NT2/D1 (cell line): ENCODE measurements around the gene SH2D1B.
A peak's percentile ranks its signal among the peaks of the same experiment; 100 is the strongest.
"Not testable (repeated sequence)": the region's sequence is repeated elsewhere in the genome, so short reads cannot be mapped to it uniquely, and the experiment has no call there.

Experiments
- DNase-seq: peaks from one replicate; pipeline ENCODE4 v3.0.0-alpha.2; 2011; ENCODE audit warnings: low read depth, low spot score
- H3K27me3 ChIP-seq: 2 replicates; pipeline ENCODE4 v1.6.0; 2011; ENCODE audit warnings: mild to moderate bottlenecking; ENCODE audit not compliant: insufficient read length, insufficient read depth
- H3K36me3 ChIP-seq: 2 replicates; pipeline ENCODE4 v1.6.1; 2011; ENCODE audit warnings: mild to moderate bottlenecking, low read length, mixed read lengths; ENCODE audit not compliant: insufficient read depth, insufficient read length
- H3K4me1 ChIP-seq: 2 replicates; pipeline ENCODE4 v1.5.1; 2011; ENCODE audit not compliant: insufficient read depth, insufficient read length
- H3K4me3 ChIP-seq: 2 replicates; pipeline ENCODE4 v1.5.1; 2011; ENCODE audit warnings: low read depth; ENCODE audit not compliant: insufficient read length
- H3K9ac ChIP-seq: 2 replicates; pipeline ENCODE4 v1.6.0; 2011; ENCODE audit warnings: low read depth; ENCODE audit not compliant: insufficient read length
- H3K9me3 ChIP-seq: 2 replicates; pipeline ENCODE4 v1.5.1; 2011; ENCODE audit warnings: mild to moderate bottlenecking, low read length; ENCODE audit not compliant: insufficient read depth
- SUZ12 ChIP-seq: IDR thresholded peaks from 2 replicates; pipeline ENCODE4 v1.6.1; 2011; ENCODE audit not compliant: insufficient read length, insufficient read depth; ENCODE audit errors: extremely low read depth
- YY1 ChIP-seq: IDR thresholded peaks from 2 replicates; pipeline ENCODE4 v1.6.1; 2011; ENCODE audit not compliant: insufficient read length, insufficient read depth
- ZNF274 ChIP-seq: IDR thresholded peaks from 2 replicates; pipeline ENCODE4 v1.6.1; 2011; ENCODE audit warnings: mild to moderate bottlenecking, low read depth, low read length

Gene SH2D1B

DNA sequence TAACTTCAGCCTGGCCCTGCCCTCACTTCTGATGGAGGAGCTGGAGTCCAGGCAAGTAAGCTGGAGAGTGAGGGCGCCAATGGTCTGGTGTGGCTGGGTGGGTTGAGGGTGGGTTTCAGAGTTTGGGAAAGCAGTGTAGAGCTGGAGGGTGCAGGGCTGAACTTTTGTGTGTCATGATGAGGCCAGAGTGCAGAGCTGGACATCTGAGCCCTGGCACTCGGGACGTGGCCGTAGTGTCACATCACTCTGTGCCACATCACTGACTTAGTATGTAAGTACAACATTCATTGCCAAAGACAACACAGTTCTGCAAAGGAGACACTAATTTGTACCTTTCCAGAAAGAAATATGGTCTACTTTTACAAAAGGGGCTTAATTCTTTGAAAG lies 51.1 kb downstream of the SH2D1B start:
- Histone ChIP-seq H3K36me3 (peaks cover 32% of the 10 kb centered on the region), H3K4me1 (peaks cover 2% of the 10 kb centered on the region), H3K9me3 (no peaks in the 10 kb centered on the region), H3K27me3 (no peaks in the 10 kb centered on the region), H3K9ac (no peak overlapping the region), H3K4me3 (no peak overlapping the region)
- TF ChIP-seq SUZ12 (no peak), ZNF274 (no peak), YY1 (no peak)
- DNase-seq, result no peak

DNA sequence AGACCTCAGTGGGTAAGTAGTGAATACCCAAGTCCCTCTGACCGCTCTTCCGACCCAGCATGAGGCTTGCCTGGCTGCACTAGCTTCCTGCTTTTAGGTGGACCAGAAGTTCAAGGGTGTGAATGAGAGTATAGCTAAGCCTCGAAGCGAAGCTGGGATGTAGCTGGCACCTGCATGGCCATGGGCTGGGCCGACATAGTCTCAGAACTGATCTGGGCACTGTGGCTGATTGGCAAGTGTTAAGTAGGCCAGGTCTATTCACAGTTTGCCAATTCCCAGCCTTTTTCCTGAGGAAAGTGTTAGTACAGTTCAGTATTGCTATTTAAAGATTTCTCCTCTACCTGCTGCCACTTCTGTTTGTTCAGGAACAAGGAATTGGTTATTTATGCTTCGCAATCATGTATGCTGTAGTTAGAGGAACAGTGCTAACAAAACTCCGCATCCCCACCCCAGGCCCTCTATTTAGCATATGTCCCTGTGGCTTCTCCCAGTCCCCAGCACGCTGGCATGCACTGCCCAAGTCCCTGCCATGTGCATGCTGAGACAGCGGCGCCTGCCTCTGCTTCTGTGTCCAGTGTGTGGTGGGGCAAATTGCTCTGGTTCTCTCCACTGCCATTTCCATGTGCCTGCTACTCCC lies 51.6 kb downstream of the SH2D1B start:
- Histone ChIP-seq H3K4me1 (peaks cover 2% of the 10 kb centered on the region), H3K9ac (no peak overlapping the region), H3K27me3 (no peaks in the 10 kb centered on the region), H3K36me3 (peaks cover 34% of the 10 kb centered on the region), H3K9me3 (no peaks in the 10 kb centered on the region), H3K4me3 (no peak overlapping the region)
- no peak for DNase-seq
- TF ChIP-seq ZNF274, result no peak
- no peak for TF ChIP-seq SUZ12
- TF ChIP-seq YY1, result no peak

GRCh38 chr1:162359523-162360236 lies 52.3 kb downstream of the SH2D1B start:
- DNase-seq, result no peak
- Histone ChIP-seq H3K36me3 (peaks cover 33% of the 10 kb centered on the region), H3K9ac (no peak overlapping the region), H3K4me3 (no peak overlapping the region), H3K27me3 (no peaks in the 10 kb centered on the region), H3K9me3 (no peaks in the 10 kb centered on the region), H3K4me1 (peaks cover 2% of the 10 kb centered on the region)
- no peak for TF ChIP-seq ZNF274
- TF ChIP-seq SUZ12, result no peak
- TF ChIP-seq YY1, result no peak

- H3K9ac ChIP-seq, result no peak overlapping the region
- TF ChIP-seq ZNF274 (no peak), YY1 (no peak), SUZ12 (no peak)
- H3K9me3 ChIP-seq, result no peaks in the 10 kb centered on the region
- peaks cover 29% of the 10 kb centered on the region for H3K36me3 ChIP-seq
- no peak overlapping the region for H3K4me3 ChIP-seq
- peaks cover 2% of the 10 kb centered on the region for H3K4me1 ChIP-seq
- no peaks in the 10 kb centered on the region for H3K27me3 ChIP-seq
- no peak for DNase-seq
These were observed 53.0 kb downstream of the SH2D1B start for GRCh38 chr1:162358928-162359327.

- Histone ChIP-seq H3K4me1 (peaks cover 10% of the 10 kb centered on the region), H3K27me3 (no peaks in the 10 kb centered on the region), H3K4me3 (no peak overlapping the region), H3K36me3 (peaks cover 29% of the 10 kb centered on the region), H3K9me3 (no peaks in the 10 kb centered on the region), H3K9ac (no peak overlapping the region)
- TF ChIP-seq ZNF274 (no peak), SUZ12 (no peak), YY1 (no peak)
- peak; percentile 61 for DNase-seq
These were observed 54.2 kb downstream of the SH2D1B start for GRCh38 chr1:162357681-162358266.

DNA sequence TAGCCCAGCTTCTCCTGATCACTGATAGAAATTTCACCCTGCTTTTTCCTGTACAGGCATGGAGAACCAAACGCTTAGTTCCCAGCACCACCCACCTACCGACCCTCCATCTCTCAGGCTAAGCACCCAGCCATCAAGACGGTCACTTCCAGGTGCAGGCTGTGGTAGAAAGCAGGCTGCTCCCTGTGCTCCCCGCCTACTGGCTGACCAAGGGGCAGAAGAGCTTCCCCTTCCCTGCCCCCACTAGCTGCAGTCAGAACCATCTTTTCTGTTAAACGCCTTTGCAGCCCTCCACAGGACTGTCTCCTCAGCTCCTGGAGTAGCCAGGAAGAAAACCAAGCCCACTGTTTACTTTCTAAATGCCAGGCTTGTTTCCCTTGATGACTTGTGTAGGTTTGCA lies 58.2 kb downstream of the SH2D1B start:
- Histone ChIP-seq H3K4me1 (peaks cover 10% of the 10 kb centered on the region), H3K4me3 (no peak overlapping the region), H3K27me3 (no peaks in the 10 kb centered on the region), H3K9me3 (no peaks in the 10 kb centered on the region), H3K36me3 (peaks cover 24% of the 10 kb centered on the region), H3K9ac (no peak overlapping the region)
- no peak for TF ChIP-seq YY1
- TF ChIP-seq SUZ12, result no peak
- no peak for TF ChIP-seq ZNF274
- DNase-seq, result no peak

- no peak for DNase-seq
- H3K27me3 ChIP-seq, result no peaks in the 10 kb centered on the region
- peaks cover 10% of the 10 kb centered on the region for H3K4me1 ChIP-seq
- H3K9me3 ChIP-seq, result no peaks in the 10 kb centered on the region
- no peak for TF ChIP-seq SUZ12
- no peak for TF ChIP-seq YY1
- TF ChIP-seq ZNF274, result no peak
- peaks cover 23% of the 10 kb centered on the region for H3K36me3 ChIP-seq
- H3K9ac ChIP-seq, result no peak overlapping the region
- H3K4me3 ChIP-seq, result no peak overlapping the region
These were observed 58.9 kb downstream of the SH2D1B start for GRCh38 chr1:162353078-162353477.

DNA sequence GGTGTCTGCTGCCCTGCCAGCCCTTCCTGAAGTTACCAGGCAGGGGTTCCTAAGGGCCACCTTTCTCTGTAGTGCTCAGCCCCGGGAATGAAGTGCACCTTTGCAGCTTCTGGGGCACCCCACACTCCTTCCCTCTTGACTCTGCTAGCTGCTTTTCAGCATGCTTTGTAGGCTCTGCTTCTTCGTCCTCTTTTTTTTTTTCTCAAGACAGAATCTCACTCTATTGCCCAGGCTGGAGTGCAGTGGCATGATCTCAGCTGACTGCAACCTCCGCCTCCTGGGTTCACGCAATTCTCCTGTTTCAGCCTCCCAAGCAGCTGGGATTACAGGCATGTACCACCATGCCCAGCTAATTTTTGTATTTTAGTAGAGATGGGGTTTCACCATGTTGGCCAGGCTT lies 60.1 kb downstream of the SH2D1B start:
- peaks cover 21% of the 10 kb centered on the region for H3K36me3 ChIP-seq
- H3K4me1 ChIP-seq, H3K4me3 ChIP-seq, DNase-seq, H3K9ac ChIP-seq, H3K9me3 ChIP-seq, H3K27me3 ChIP-seq: not testable (repeated sequence)
